ENCODE data around the gene KCP.

Gene KCP

DNA sequence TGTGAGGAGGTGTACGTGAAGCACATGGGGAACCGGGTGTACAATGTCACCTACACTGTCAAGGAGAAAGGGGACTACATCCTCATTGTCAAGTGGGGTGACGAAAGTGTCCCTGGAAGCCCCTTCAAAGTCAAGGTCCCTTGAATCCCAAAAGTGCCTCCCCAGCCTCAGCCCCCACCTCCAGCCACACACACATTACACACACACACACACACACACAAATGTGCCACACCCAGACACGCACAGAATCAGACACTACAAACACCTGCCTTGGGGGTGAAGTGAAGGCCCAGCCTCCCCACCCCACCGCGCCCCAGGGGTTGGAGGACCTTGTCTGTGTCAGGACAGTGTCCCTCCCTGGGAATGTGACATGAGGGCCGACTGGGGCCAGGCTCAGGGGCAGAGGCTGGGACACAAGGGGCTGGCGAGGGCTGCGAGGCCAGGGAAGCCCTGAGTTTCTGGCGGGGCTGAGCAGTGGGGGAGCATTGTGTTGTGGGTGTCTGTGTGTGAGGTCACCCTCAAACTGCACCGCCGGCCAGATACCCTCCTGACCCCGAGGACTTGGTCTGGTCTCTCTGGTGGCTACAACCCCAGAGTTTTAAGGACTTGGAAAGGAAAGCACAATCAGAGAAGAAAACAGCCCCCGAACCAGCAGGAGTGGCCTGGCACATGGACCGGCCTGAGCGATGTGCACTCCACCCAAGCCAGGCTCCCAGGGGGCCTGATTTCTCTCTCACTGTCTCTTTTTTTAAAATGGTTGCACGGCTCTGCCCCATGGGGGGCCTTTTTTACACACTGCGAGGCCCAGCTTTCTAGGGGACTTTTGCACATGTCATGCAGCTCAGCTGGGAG is 51.9 kb downstream of the KCP start:
- no peak for DNase-seq (ENCODE audit: low read depth)

DNA sequence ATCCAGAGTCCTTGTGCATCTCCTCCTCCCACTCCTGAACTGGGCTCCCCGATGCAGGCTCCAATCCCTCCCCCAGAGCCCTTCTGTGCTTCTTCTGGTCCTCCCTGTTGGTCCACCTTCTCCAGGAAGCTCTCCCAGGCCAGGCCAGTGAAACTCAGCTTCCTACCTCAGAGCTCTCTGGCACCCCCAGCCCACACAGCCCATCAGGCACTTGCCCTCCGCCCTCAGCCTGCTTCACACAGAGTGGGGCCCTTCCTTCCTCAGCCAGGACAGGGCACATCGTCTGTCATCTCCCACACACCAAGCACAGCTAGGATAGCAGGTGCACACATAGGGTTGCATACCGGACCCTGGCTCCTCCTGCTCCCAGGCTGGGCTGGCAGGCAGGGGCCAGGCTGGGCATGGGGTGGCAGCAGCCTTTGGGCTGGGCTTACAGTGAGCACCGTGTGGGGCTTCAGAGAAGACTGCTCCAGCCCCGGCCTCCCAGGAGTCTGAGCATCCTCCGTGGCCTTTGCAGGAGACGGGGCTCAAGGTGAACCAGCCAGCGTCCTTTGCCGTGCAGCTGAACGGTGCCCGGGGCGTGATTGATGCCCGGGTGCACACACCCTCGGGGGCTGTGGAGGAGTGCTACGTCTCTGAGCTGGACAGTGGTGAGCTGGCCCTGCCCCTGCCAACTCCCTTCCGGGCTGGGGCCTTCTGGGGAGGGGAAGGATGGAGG is 54.3 kb downstream of the KCP start:
- DNase-seq (ENCODE audit: low read depth): no peak

DNA sequence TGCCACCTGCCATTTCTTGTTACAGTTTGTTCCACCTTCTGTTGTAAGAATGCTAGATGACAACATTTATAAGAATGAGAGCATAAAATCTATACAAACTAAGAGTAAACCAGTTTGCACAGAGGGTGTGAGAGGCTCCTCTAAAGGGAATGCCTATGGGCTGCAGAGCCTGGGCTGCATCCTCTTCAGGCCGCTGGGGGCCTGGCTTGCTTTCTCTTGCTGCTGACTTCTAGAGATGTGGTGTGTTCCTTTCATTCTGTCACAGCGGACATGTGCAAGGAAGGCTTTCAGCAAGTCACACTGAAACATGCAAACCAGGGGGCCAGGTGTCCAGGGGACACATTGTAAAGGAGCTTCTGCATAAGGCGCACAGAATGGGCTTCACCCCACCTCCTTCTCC is 55.0 kb downstream of the KCP start:
- DNase-seq (ENCODE audit: low read depth): no peak

DNA sequence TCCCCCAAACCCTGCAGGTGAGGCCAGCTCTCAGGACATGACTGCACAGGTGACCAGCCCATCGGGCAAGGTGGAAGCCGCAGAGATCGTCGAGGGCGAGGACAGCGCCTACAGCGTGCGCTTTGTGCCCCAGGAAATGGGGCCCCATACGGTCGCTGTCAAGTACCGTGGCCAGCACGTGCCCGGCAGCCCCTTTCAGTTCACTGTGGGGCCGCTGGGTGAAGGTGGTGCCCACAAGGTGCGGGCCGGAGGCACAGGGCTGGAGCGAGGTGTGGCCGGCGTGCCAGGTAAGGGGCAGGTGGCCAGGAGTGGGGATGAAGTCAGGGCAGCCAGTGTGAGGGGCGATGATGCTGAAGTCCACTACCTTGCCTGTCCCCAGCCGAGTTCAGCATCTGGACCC is 56.1 kb downstream of the KCP start:
- no peak for DNase-seq (ENCODE audit: low read depth)

DNA sequence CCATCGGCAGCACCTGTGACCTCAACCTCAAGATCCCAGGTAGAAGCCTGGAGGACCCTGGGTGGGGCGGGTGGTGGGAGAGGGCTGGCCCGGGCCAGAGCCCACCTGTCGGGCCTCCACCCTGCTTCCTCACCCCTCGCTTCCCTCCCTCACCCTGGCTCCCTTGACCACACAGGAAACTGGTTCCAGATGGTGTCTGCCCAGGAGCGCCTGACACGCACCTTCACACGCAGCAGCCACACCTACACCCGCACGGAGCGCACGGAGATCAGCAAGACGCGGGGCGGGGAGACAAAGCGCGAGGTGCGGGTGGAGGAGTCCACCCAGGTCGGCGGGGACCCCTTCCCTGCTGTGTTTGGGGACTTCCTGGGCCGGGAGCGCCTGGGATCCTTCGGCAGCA is 56.7 kb downstream of the KCP start:
- DNase-seq (ENCODE audit: low read depth): no peak

DNA sequence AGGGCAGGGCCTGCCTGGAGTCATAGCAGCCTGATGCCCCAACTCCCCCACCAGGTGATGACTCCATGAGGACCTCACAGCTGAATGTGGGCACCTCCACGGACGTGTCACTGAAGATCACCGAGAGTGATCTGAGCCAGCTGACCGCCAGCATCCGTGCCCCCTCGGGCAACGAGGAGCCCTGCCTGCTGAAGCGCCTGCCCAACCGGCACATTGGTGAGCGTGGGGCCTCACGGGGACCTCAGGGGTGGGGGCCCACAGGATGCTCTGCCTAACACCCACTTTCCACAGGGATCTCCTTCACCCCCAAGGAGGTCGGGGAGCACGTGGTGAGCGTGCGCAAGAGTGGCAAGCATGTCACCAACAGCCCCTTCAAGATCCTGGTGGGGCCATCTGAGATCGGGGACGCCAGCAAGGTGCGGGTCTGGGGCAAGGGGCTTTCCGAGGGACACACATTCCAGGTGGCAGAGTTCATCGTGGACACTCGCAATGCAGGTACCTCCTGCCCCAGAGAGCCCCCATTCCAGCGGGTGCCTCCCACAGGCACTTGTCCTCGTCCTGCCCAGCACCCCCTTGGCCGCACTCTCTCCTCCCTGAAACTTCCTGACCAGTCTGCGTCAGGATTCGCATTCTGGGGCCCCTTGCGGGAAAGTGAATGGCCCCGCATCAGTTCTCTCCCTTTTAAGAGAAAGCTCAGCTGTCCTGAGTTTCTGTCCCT is 57.8 kb downstream of the KCP start:
- DNase-seq (ENCODE audit: low read depth): no peak

DNA sequence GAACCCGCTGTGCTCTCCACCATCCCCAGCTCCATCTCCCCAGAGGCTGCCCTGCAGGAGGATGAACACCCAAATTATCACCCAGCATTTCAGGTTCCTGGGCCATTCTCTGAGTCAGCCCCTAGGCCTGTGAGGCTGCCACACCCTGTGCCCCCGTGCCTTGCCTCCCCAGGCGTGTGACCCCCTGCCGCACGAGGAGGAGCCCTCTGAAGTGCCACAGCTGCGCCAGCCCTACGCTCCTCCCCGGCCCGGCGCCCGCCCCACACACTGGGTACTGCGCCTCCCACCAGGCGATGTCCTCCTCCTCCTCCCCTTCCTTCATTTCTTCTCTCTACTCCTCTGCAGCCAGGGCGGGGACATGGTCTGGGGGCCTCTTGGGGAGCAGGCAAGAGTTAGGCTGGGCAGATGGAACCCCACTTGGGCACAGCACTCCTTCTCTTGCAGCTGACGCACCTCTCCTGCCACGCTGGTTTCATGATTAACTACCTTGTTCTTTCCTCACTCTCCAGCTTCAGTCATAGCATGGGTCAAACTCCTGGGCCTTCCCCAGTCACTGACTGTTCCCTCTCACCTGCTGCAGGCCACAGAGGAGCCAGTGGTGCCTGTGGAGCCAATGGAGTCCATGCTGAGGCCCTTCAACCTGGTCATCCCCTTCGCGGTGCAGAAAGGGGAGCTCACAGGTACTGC is 60.6 kb downstream of the KCP start:
- no peak for DNase-seq (ENCODE audit: low read depth)

DNA sequence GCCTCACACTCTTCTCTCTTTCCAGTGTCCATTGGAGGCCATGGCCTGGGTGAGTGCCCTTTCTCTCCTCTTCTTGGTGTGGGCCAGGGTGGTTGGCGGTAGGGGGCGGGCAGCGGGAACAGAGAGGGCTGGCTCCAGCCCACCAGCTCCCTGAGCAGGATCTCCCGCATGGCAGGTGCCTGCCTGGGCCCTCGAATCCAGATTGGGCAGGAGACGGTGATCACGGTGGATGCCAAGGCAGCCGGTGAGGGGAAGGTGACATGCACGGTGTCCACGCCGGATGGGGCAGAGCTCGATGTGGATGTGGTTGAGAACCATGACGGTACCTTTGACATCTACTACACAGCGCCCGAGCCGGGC is 61.4 kb downstream of the KCP start:
- DNase-seq (ENCODE audit: low read depth): no peak

DNA sequence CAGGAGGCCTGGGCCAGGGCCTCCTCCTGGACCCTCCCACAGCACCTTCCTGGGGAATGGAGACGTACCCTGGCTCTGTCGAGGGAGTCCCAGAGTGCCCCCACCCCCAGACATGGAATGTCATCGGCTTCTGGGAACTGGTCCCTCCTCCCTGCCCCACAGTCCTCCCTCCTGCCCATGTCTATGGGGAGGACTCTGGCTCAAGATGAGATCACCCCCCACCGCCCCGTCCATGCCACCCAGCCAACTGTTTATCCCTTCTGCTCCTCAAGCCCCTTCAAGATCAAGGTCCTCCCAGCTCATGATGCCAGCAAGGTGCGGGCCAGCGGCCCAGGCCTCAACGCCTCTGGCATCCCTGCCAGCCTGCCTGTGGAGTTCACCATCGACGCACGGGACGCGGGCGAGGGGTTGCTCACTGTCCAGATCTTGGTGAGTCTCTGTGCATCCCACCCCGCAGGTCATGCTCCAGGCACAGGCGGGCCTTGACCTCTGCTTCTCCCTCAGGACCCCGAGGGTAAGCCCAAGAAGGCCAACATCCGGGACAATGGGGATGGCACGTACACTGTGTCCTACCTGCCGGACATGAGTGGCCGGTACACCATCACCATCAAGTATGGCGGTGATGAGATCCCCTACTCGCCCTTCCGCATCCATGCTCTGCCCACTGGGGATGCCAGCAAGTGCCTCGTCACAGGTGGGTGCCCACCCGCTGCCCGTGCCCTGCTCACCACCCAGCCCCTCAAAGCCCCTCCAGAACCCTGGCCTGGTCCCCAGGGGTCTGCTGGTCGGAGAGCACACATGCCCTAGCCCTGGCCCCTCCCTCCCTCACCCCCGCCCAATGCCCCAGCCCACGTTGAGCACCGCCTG is 62.0 kb downstream of the KCP start:
- no peak for DNase-seq (ENCODE audit: low read depth)

DNA sequence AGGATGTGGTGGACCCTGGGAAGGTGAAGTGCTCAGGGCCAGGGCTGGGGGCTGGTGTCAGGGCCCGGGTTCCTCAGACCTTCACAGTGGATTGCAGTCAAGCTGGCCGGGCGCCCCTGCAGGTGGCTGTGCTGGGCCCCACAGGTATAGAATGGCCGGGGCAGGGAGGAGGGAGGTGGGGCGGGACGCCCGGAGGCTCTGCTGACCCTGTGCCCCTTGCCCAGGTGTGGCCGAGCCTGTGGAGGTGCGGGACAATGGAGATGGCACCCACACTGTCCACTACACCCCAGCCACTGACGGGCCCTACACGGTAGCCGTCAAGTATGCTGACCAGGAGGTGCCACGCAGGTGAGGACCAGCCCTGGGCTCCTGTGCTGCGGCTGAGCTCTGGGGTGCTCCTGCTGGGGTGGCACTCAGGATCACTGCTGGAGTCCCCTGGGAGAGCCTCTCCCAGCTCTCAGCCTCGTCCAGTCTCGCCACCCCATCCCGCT is 62.7 kb downstream of the KCP start:
- no peak for DNase-seq (ENCODE audit: low read depth)

DNA sequence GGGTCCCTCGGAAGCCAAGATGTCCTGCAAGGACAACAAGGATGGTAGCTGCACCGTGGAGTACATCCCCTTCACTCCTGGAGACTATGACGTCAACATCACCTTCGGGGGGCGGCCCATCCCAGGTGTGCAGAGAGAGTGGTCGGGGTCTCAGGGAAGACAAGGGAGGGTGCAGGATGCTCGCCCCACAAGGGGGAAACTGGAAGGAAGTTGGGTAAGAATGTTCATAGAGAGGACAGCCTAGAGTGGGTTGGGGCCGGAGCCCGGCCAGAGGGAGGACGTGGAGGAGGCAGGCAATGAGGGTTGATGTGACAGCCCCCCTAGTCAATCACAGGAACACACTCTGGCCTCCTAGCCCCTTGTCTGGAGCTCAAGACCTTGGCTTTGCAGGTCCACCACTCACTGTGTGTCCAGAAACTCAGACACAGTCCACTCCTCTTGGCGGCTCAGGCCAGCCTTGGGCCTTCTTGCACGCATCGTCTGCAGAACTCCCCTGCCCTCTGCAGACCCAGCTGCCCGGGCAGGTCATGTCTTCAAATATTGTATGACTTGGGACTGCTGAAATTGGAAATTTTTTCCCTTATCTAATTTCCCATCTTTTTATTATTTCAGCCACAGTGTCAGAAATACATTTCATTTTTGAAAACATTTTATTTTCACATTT is 63.6 kb downstream of the KCP start:
- no peak for DNase-seq (ENCODE audit: low read depth)

DNA sequence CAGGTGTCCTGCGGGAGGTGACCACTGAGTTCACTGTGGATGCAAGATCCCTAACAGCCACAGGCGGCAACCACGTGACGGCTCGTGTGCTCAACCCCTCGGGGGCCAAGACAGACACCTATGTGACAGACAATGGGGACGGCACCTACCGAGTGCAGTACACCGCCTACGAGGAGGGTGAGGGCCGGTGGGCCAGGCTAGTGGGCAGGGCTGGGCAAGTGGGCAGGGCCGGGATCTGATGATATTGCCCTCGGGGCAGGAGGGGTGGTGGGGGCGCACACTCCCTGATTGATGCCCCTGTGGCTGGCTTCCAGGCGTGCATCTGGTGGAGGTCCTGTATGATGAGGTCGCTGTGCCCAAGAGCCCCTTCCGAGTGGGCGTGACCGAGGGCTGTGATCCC is 64.5 kb downstream of the KCP start:
- DNase-seq (ENCODE audit: low read depth): no peak

DNA sequence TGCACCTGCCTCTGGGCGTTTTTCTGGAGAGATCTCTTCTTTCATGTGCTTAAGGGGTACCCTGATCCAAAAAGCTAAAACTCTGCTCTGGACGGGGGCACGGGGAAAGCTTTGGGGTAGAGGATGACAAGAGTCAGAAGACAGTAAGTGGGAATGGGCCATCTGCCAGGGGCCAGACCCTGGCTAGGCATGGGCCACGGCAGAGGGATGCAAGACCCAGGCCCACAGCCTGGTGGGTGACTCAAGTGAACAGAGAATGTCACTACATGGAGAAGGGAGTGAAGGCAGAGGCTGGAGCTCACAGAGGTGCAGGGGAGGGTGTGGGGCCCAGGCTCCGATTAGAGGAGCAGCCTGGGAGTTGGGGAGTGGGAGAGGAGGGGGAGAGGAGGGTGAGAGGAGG is 65.0 kb downstream of the KCP start:
- DNase-seq (ENCODE audit: low read depth): no peak

DNA sequence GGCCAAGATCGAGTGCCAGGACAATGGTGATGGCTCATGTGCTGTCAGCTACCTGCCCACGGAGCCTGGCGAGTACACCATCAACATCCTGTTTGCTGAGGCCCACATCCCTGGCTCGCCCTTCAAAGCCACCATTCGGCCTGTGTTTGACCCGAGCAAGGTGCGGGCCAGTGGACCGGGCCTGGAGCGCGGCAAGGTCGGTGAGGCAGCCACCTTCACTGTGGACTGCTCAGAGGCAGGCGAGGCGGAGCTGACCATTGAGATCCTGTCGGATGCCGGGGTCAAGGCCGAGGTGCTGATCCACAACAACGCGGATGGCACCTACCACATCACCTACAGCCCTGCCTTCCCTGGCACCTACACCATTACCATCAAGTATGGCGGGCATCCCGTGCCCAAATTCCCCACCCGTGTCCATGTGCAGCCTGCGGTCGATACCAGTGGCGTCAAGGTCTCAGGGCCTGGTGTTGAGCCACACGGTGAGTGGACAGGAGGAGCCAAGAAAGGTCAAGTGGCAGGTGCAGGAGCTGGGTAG is 65.7 kb downstream of the KCP start:
- DNase-seq (ENCODE audit: low read depth): no peak

DNA sequence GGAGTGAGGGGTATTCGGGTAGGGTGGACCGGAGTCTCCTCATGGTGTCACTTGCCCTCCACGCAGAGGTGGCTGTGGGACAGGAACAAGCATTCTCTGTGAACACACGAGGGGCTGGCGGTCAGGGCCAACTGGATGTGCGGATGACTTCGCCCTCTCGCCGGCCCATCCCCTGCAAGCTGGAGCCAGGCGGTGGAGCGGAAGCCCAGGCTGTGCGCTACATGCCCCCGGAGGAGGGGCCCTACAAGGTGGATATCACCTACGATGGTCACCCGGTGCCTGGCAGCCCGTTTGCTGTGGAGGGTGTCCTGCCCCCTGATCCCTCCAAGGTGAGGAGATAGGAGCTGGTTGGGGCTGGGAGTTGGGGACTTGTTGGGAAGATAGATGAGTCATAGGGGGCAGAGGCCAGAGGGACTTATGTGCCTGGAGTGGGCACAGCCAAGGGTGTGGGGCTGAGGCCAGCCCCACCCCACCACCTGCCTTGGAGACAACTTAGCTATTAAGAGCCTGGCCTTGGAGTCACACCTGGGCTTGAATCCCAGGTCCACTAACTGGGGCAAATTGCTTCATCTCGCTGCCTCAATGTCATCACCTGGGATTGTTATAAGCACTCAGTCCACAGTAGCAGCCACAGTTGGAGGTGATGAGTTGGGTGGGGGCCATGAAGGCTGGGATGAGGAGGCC is 66.4 kb downstream of the KCP start:
- DNase-seq (ENCODE audit: low read depth): no peak

DNA sequence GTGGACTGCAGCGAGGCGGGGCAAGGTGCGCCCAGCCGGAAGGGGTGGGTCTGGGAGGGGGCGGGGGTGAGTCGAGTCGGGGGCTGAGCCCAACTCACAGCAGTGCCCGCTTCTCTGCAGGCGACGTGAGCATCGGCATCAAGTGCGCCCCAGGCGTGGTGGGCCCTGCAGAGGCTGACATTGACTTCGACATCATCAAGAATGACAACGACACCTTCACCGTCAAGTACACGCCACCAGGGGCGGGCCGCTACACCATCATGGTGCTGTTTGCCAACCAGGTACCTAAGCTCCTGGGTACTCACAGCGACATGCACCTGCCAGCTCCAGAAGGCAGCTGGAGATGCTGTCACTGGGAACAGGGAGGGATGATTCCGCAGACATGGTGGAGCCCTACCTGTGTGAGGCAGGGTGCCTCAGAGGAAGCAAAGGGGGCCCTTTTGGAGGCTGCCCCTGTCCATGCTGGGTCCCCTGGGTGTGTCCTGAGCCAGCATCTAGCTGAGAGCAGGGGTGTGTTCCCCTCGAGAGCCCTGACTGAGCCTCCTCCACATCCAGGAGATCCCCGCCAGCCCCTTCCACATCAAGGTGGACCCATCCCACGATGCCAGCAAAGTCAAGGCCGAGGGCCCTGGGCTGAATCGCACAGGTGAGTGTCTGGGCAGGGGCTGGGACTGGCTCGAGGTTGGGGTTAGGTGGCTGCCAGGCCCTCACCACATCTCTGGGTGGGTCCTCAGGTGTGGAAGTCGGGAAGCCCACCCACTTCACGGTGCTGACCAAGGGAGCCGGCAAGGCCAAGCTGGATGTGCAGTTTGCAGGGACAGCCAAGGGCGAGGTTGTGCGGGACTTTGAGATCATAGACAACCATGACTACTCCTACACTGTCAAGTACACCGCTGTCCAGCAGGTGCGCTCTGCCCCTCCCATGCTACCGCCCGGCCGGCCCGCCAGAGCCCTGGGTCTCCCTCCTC is 67.6 kb downstream of the KCP start:
- DNase-seq (ENCODE audit: low read depth): no peak

DNA sequence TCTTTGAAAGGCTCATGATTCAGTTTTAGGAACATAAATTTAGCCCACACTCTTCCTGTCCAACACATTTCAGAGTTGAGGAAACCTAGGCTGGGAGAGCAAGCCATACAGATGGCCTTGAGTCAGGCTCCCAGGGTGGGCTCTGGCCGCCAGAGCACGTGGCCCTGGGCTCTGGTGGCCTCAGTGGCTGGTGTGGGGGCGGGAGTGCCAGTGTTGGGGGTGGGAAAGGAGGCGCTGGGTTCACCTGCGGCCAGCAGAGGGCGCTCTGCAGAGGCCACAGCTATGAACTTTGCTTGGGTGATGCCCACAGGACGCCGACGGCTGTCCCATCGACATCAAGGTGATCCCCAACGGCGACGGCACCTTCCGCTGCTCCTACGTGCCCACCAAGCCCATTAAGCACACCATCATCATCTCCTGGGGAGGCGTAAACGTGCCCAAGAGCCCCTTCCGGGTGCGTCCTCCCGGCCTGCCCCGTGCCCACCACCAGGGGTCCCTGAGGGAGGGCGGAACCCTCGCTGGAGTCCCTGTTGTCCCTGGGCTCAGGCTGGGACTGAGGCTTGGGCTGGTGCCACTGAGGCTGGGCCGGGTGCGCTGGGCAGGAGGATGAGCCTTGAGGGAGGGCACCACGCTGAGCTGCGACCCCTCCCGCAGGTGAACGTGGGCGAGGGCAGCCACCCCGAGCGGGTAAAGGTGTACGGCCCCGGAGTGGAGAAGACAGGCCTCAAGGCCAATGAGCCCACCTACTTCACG is 68.4 kb downstream of the KCP start:
- DNase-seq (ENCODE audit: low read depth): no peak

DNA sequence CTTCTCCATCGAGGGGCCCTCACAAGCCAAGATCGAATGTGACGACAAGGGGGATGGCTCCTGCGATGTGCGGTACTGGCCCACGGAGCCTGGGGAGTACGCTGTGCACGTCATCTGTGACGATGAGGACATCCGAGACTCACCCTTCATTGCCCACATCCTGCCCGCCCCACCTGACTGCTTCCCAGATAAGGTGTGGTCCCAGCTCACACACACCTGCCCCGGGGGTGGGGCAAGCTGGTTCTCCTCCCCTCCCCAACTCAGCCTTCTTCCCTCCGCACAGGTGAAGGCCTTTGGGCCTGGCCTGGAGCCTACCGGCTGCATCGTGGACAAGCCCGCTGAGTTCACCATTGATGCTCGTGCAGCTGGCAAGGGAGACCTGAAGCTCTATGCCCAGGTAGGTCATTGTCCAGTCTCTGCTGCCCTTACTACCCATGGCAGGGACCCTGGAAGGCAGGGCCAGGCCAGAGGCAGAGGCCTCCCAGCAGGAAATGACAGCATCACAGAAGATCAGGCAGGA is 69.3 kb downstream of the KCP start:
- no peak for DNase-seq (ENCODE audit: low read depth)

All from T-helper 22 cell (primary cell).